Transverse colon (tissue), 4 donors: ENCODE data around the gene SSH2. TPM values are rescaled to one million over a fixed set of nuclear protein-coding genes. Genes with fewer than 3 reads are reported as not detected.

Source experiments
- DNase-seq: peaks from one replicate; pipeline ENCODE4 v3.0.0-alpha.2; 2019
- H3K27ac ChIP-seq, 4 donors: fragments of 200-600 bp; sonication (generic); 2 replicates each; pipeline ENCODE4 v1.5.1; 2016 to 2018; ENCODE audit warnings: inconsistent platforms in 4 of 4
- H3K27me3 ChIP-seq: fragments of 200-600 bp; sonication (generic); 2 replicates; pipeline ENCODE4 v1.5.1; 2017; ENCODE audit warnings: inconsistent platforms
- H3K36me3 ChIP-seq, 4 donors: fragments of 200-600 bp; sonication (generic); 2 replicates each; pipeline ENCODE4 v1.5.1; 2017 to 2019; ENCODE audit warnings: inconsistent platforms in 4 of 4
- H3K4me1 ChIP-seq, 4 donors: fragments of 200-600 bp; sonication (generic); 2 replicates each; pipeline ENCODE4 v1.5.1; 2017 to 2020; ENCODE audit warnings: inconsistent platforms in 4 of 4
- H3K4me3 ChIP-seq, 4 donors: fragments of 200-600 bp; sonication (generic); 1 replicate in 1 of 4; 2 replicates in 3 of 4; pipeline versions ENCODE4 v1.5.1 to v1.6.1; 2017 to 2019; ENCODE audit warnings: inconsistent platforms in 4 of 4
- H3K9me3 ChIP-seq, 2 donors: fragments of 200-600 bp; sonication (generic); 2 replicates each; pipeline ENCODE4 v1.5.1; 2017 to 2019; ENCODE audit warnings: inconsistent platforms in 2 of 2
- CTCF ChIP-seq, 5 experiments: fragments of 200-600 bp in 3 of 5; fragments of 450-650 bp in 2 of 5; sonication (generic) in 3 of 5; IDR thresholded peaks; 1 replicate in 2 of 5; 2 replicates in 3 of 5; pipeline ENCODE4 v1.5.1; 2016 to 2017; ENCODE audit warnings: antibody characterized with exemption in 5 of 5, inconsistent platforms in 3 of 5, mild to moderate bottlenecking in 2 of 5, moderate library complexity in 1 of 5
- EP300 ChIP-seq: sonication (generic); formaldehyde crosslinking; IDR thresholded peaks from one replicate; pipeline ENCODE4 v1.6.1; 2017; ENCODE audit warnings: antibody characterized with exemption, low read depth
- POLR2A ChIP-seq: fragments of 450-650 bp; IDR thresholded peaks from one replicate; pipeline ENCODE4 v1.6.1; 2016; ENCODE audit warnings: antibody characterized with exemption, mild to moderate bottlenecking, moderate library complexity
- POLR2AphosphoS5 ChIP-seq, 3 donors: sonication (generic); formaldehyde crosslinking; IDR thresholded peaks; one replicate each; pipeline ENCODE4 v1.6.1; 2016; ENCODE audit warnings: antibody characterized with exemption in 3 of 3
- WGBS, 2 donors: methylation state at CpG; one replicate each; pipeline ENCODE4 v1.1.5; 2018; ENCODE audit warnings: low coverage in 1 of 2; 5-methylcytosine and 5-hydroxymethylcytosine counted together
- in situ Hi-C, 4 donors: fragments of 200-750 bp; cut with MboI; loops; one replicate each; pipeline versions ENCODE4 v1.15.0 to v1.15.1; 2017; ENCODE audit warnings: low sequenced_read_pairs in 3 of 4, low pct_ligation_motif_present in 1 of 4, low pct_unique_long_range_greater_than_20kb in 1 of 4
- intact Hi-C: fragments of 100-400 bp; cut with DNase I; formaldehyde crosslinking; loops from one replicate; pipeline ENCODE4 v1.15.1; 2023; ENCODE audit warnings: low total_unique reads
- total RNA-seq, 4 donors: library from RNA; depleted of rRNA; stranded (reverse); fragments of >200 nt; gene quantifications; one replicate each; pipeline ENCODE4 v1.1.0, GENCODE V29; 2016

The SSH2 gene
- total RNA-seq, 4 donors from 2014 or later, result 15.3 to 99.9 (median 46.0) TPM

- WGBS, 2 donors, result 81 to 91% methylated on average over 5 of the region's 5 CpGs
- peaks cover 0 to 6% (median 0%) of the 10 kb centered on the region in 4 donors for H3K4me1 ChIP-seq
- TF ChIP-seq CTCF (IDR thresholded peaks at IDR 0.05) (no peak), POLR2AphosphoS5 (IDR thresholded peaks at IDR 0.05) (no peak), EP300 (no peak), POLR2A (no peak)
- DNase-seq, result no peak
- no peaks in the 10 kb centered on the region for H3K36me3 ChIP-seq
- in situ Hi-C loops, result no loop called here
- intact Hi-C loops, result no loop called here
- H3K9me3 ChIP-seq, result peaks cover 0 to under 1% of the 10 kb centered on the region in 2 donors
- no peak overlapping the region for H3K4me3 ChIP-seq
- H3K27ac ChIP-seq, result no peak overlapping the region
- H3K27me3 ChIP-seq, result no peaks in the 10 kb centered on the region
Measured at GRCh38 chr17:29968271-29968670, 38.2 kb upstream of the SSH2 start.

- intact Hi-C loops, result no loop called here
- H3K4me1 ChIP-seq, result no peaks in the 10 kb centered on the region
- TF ChIP-seq POLR2AphosphoS5 (IDR thresholded peaks at IDR 0.05) (no peak), CTCF (IDR thresholded peaks at IDR 0.05) (no peak), POLR2A (no peak), EP300 (no peak)
- no peak for DNase-seq
- in situ Hi-C loops, result no loop called here
- H3K27me3 ChIP-seq, result no peaks in the 10 kb centered on the region
- WGBS, 2 donors, result 86 to 90% methylated on average over 2 of the region's 2 CpGs
- no peak overlapping the region for H3K4me3 ChIP-seq
- peaks cover 0 to 4% of the 10 kb centered on the region in 2 donors for H3K9me3 ChIP-seq
- no peaks in the 10 kb centered on the region for H3K36me3 ChIP-seq
- H3K27ac ChIP-seq, result no peak overlapping the region
Measured at GRCh38 chr17:29962656-29963055, 32.6 kb upstream of the SSH2 start.

GRCh38 chr17:29959658-29960337 lies 29.8 kb upstream of the SSH2 start:
- in situ Hi-C loops, result no loop called here

More at GRCh38 chr17:29959658-29960337, 29.8 kb upstream of the SSH2 start:
- Histone ChIP-seq H3K27me3 (no peaks in the 10 kb centered on the region), H3K4me3 (no peak overlapping the region), H3K4me1 (no peaks in the 10 kb centered on the region), H3K9me3 (peaks cover 0 to 4% of the 10 kb centered on the region in 2 donors), H3K36me3 (no peaks in the 10 kb centered on the region), H3K27ac (no peak overlapping the region)
- intact Hi-C loops, result no loop called here
- WGBS, 2 donors, result 74 to 86% methylated on average over 2 to 4 of the region's 4 CpGs
- no peak for DNase-seq
- no peak for TF ChIP-seq EP300
- TF ChIP-seq CTCF (IDR thresholded peaks at IDR 0.05), result no peak
- TF ChIP-seq POLR2AphosphoS5 (IDR thresholded peaks at IDR 0.05), result no peak
- TF ChIP-seq POLR2A, result no peak
